ENCODE results near the gene CDT1.

CDT1 gene

DNA sequence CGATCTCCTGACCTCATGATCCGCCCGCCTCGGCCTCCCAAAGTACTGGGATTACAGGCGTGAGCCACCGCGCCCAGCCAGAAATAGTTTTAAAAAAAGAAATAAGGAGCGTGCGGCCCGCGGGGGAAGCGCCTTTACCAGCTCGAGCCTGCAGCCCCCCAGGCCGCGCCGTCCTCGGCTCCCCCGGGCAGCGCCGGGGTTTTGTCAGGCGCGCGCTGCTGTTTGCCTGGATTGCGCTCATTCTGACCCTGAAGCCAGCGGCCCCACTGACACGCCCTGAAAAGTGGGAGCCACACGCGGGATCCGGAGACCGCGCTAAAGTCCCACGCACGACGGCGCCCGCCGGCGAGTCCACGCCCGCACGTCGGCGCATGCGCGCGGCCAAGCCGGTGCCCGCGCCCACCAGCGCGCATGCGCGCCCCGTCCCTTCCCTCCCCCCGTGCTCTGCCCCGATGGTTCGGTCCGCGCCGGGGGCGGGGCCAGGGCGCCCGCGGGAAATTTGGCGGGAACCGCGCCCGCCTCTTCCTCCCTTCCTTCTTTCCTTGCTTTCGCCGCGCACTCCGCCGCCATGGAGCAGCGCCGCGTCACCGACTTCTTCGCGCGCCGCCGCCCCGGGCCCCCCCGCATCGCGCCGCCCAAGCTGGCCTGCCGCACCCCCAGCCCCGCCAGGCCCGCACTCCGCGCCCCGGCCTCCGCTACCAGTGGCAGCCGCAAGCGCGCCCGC is at the start of gene CDT1:
Gene CDT1, plus strand, starts transcription at position 526 of the 724 bp plus-strand sequence. Its CDS starts 43 bp downstream, at position 569.
- DNase-seq (ENCODE audit: low read depth, low spot score): peak; percentile 56

DNA sequence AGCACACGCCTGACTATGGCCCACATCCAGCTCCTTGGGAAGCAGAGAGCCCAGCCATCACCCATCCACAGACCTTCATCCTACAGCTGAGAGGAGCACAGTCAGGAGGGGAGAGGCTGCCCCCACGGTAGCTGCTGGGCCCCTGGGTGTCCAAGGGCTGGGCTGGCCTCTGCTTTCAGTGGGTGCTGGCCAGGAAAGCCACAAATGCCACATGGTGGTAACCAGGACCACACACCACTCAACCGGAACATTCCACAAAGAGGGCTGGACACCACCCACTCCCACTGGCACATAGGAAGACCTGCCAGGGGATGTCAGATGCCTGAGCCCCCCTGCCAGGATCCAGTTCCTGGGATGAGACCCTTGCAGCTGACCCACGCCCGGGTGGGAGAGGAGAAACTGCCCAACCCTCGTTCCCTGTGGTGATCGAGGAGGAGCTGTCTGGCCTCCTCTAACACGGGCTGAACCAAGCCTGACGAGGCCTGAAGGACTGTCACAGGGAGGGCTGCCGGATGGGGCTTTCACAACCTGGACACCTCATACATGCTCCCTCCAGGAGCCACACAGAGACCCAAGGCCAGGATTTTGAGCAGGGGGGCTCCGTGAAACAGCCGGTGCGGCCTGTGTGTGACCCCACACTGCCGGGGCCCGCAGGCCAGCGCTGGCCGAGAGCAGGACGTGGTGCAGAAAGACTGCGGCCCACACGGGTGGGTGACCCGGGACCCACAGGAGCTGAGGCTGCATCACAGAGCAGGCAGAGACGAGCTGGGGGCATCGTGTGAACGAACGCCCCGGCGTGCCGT is 49.3 kb upstream of the CDT1 start:
- no peak for DNase-seq (ENCODE audit: low read depth, low spot score)

DNA sequence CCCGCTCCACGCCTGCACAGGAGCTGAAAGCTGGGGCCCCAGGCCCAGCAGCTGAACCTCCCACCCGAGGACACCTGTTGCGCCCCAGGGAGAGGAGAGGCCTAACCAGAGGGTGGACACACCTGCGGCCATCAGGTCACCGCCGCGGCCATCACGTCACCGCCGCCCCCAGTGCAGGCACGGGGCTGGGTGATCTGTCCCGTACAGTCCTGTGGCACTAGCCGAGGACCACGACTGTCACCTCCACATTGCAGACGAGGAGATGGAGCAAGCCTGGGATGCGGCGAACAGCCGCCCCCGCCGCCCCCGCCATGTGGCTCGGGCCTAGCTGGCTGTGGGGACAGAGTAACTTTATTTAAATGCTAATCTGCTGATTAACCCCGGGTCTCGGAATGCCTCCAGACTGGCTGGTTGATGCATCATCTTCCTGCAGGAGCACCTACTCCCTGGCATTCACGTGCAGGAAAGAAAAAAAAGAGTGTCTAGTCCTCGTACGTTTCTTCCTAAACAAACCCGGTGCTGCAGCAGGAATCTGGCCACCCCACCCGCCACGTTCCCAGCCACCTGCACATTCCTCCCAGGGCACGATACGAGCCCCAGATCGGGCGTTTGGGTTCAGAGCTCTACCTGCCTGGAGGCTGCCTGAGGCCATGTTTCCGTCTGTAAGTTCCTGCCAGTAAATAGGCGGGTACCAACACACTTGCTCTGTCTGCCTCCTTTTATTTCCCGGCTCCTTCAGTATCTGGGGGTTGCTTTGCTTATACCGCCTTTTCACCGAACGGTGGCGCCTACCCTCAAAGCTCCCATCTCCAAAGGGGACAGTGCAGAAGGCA is 48.5 kb upstream of the CDT1 start:
- DNase-seq (ENCODE audit: low read depth, low spot score): no peak

DNA sequence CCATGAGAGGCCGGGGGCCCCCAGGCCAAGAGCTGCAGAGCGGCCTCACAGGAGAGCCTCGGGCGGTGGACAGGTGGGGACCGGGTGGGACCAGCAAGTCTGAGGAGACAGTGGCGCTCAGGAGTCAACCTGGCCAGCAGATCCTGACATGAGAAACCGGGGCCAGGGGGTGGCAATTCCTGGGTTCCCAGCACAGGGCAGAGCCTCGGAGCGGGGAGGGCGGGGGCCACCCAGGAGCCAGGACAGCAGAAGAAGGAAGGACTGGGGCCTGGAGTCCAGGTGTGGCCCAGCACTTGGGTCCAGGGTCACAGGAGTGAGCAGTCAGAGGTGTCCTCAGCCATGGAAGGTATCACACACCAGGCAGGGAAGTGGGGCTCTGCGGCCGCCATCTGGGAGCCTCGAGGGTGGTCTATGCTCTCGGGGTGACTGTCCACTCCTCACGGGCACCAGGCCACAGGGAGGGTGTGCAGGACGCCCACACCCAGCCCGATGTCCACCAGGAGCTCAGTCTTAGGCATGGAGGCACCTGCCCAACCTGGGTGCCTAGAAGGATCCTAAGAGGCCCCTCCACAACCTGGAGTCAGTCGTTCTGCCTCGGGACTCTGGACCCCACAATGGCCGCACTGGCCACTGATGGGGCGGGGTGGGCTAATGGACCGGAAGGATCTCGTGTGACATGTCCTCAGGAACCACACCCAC is 47.7 kb upstream of the CDT1 start:
- no peak for DNase-seq (ENCODE audit: low read depth, low spot score)

DNA sequence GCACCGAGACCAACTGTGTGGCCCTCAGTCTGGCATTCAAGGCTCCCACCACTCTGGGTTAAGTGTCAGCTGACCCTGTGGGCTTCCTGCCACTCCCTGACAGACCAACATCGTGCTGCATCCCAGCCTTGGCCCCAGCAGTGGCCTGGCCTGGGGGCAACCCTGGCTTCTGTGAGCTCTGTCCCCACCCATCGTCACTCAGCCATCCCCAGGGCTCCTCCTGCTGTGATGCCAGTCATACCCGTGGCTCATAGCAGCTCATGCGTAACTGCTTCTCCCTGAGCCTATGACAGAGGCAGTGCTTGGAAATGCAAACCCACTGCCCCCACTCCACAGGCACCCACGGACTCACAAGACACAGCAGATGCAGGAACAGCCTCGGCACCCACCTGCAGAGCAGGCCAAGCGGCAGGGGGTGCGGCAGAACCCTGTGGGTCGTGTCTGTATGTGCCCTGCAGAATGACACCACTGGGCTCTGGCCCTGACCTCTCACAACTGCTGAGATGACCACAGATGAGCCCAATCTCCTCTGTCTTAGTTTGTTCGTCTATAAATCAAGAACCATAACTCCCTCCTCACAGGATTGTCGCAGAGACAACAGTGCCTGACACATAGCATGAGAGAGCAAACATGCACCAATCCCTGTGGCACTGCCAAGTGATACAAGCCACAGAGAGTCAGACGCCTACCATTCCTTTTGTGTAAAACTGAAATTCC is 45.2 kb upstream of the CDT1 start:
- no peak for DNase-seq (ENCODE audit: low read depth, low spot score)

DNA sequence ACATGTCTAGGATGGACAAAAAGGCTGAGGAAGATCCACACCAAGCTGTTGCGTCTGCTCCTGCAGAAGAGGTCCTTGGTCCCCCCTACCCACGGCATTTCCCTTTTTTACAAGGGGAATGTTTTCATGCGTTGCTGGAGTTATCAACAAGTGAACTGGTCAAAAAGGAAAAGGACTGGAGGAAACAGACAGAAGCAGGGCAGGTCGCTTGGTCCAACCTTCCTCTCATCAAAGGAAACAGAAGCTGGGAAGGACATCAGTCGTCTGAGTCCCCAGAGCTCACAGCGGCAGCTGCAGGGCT is 44.7 kb upstream of the CDT1 start:
- no peak for DNase-seq (ENCODE audit: low read depth, low spot score)

DNA sequence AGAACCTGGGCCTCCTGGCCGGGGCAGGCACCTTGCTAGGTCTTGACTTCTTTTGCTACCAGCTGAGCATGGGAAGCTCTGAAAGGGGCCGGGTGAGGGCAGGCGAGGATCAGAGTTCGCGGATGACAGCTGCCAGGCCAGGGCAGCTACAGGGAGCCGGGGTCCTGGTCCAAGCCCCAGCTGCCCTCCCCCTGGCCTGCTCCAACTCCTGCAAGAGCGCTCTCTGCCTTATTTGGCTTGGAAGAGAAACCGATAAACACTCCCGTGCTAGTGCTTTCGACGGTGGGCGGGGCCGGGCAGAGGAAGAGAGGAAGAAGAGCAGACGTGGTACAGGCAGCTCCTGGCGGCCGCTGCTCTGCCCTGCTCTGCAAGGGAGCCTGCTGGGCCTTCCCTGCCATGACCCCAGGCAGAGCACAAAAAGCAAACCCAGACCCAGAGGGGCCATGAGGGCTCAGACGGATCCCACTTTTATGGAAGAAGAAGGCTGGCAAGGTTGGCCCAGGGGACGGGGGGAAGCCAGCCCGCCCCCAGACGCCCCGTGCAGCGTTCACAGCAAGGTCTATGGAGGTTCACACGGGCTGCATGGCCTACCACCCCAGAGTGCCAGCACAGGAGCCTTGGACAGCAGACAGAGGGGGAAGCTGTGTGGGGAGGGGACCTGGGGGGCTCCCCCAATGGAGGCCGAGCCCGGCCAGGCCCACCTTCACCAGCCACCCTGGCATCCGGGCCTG is 44.2 kb upstream of the CDT1 start:
- no peak for DNase-seq (ENCODE audit: low read depth, low spot score)

GRCh38 chr16:88759976-88760350 is 43.6 kb upstream of the CDT1 start:
- no peak for DNase-seq (ENCODE audit: low read depth, low spot score)

DNA sequence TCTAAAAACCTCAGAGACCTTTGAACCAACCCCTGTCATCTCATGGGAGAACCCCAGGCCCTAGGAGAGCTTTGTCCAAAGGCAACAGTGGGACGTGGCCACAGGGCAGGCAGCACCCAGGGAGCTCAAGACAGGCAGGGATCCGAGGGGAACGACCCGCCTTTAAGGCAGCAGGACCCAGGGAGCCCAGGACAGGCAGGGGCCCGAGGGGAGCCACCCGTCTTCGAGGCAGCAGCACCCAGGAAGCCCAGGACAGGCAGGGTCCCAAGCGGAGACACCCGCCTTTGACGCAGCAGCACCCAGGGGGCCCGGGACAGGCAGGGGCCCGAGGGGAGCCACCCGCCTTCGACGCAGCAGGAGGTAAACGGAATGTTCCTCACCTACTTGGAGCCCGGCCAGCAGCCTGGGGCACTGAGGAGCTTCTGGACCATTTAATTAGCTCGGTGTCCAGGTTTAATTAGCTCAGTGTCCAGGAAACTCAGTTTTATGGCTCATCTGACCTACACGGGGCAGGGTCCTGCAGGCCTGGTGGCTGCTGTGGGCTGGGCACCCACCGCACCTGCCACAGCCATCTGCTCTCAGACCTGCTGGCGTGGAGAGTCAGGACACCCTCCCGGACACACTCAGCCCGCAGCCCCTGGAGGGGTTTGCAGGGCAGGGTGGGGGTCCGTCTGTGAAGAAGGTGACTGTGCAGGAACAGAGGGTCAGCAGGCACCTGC is 43.0 kb upstream of the CDT1 start:
- DNase-seq (ENCODE audit: low read depth, low spot score): no peak

DNA sequence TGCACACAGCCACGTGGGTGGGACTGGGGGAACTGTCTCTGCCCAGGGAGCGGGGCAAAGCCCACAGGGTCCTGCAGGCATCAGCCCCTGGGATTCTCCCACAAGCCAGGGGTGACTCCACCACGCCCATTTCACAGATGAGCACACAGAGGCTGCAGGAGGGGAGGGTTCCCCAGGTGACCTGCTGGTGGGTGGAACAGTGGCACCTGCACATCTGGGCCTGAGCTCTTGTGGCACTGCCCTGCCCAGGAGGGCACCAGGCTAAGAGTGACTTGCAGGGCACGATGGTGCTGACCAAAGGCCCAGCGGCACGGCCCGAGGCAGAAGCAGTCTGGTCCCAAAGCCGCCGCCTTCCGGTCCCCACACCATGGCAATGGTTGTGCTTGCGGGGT is 42.5 kb upstream of the CDT1 start:
- DNase-seq (ENCODE audit: low read depth, low spot score): no peak

DNA sequence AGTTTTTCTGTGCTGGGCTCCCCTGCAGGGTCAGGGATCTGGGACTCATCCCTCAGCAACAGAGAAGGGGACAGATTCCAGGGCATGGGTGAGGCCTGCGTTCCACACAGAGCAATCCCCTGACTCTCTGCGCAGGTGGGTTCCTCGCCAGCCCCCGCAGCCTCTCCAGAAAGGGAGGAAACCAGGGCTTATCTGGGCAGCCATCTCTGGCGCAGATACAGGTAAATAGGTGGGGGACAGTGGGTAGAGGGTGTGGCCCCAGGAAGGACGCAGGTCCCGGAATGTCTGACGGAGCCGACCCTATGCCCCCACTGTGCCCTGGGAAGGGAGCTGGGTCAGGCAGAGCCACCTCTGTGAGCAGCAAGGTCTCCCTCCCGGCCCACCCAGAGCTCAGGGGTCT is 41.8 kb upstream of the CDT1 start:
- DNase-seq (ENCODE audit: low read depth, low spot score): no peak

DNA sequence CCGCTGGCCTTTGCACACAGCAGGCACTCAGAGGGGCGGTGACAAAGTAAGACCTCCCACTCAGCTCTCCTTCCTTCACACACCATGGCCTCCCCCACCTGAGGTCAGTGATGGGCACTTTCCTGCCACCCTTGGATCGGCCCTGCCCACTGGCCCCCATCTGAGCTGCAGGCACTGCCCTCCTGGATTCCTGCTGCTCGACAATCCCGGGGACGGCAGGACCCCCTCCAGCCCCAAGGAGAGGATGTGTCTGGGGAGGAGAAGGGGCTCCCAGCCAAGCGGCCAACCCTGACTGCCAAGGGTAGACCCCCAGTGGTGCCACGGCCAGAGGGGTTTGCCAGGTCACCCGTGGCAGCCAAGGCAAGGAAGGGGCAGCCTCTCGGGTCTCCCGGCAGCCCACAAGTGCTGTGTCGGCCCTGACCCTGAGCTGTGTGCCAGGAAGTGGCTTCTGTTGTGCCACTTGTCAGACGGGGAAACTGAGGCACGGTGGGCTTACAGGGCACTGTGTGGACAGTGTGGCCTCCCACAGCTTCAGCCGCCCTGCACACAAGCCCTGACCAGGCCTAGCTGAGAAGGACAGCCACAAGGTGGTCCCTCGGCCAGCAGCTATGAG is 41.2 kb upstream of the CDT1 start:
- DNase-seq (ENCODE audit: low read depth, low spot score): no peak

DNA sequence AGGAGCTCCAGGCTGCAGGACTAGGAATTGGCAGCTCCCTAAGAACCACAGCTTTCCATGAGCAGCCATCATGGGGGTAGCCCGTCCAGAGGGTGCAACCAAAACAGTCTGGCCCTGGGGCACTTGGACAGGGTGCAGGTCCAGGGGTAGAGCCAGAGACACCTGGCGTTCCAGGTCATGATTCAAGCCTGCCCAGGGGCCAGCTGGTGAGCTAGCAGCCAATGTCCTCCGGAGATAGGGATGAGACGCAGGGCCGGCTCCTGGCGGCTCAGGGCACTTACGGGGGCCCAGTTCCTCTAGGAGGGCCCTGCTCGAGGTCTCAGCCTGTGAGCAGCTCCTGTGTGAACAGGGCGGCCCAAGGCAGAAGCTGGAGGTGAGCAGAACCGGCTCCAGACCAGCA is 40.6 kb upstream of the CDT1 start:
- no peak for DNase-seq (ENCODE audit: low read depth, low spot score)

GRCh38 chr16:88763502-88764053 is 40.0 kb upstream of the CDT1 start:
- DNase-seq (ENCODE audit: low read depth, low spot score): no peak

DNA sequence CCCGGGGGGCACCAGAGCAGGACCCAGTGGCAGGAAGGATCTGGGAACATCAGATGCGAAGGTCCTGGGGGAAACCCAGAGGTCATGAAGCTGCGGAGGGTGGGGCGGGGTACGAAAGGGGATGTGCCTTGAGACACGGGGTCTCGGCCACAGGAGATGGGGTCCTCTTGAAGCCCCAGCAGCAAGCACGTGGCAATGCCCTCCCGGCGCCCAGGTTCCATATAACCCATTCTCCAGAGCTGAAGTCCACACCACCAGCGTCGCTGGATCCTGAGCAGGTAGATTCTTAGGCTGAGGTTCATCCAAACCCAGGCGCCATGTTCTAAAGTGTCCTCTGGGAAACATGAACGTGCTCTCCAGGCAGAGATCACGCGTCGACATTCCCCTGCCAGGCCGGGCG is 39.5 kb upstream of the CDT1 start:
- DNase-seq (ENCODE audit: low read depth, low spot score): no peak

- DNase-seq (ENCODE audit: low read depth, low spot score): no peak
Measured at GRCh38 chr16:88764913-88765349, 38.7 kb upstream of the CDT1 start.

GRCh38 chr16:88766975-88767374 is 36.6 kb upstream of the CDT1 start:
- DNase-seq (ENCODE audit: low read depth, low spot score): no peak

GRCh38 chr16:88767546-88768070 is 36.0 kb upstream of the CDT1 start:
- no peak for DNase-seq (ENCODE audit: low read depth, low spot score)
